GM18505 (cell line): ENCODE data around the gene LYRM4.

Experiments
- ATAC-seq: cut with Tn5 transposase; IDR thresholded peaks from one replicate; pipeline ENCODE4 v1.9.1; 2021; ENCODE audit not compliant: unreplicated experiment
- POLR2A ChIP-seq: IDR thresholded peaks from 4 replicates; pipeline ENCODE4 v1.6.1; 2011; ENCODE audit warnings: borderline replicate concordance; ENCODE audit not compliant: insufficient read depth, insufficient read length; ENCODE audit errors: extremely low read depth

LYRM4 gene

DNA sequence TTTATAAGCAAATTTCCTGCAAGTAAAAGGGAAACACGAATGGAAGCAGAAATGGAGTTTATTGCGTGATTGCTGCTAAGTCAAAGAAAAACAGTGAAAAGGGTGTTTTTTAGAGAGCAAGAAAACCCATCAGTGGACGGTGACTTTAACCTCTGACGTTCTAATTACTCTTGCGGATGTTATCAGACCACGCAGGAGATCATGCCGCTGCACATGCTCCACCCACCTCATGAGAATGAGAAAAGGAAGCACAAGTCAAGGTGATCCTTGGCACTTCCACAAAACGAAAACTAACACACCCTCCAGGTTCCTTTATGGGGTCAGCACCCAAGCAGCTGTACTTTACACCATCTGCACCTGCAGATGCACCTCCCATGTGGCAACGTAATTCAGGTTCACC, 45.0 kb downstream of the LYRM4 start:
- ATAC-seq, result no peak
- TF ChIP-seq POLR2A, result no peak

DNA sequence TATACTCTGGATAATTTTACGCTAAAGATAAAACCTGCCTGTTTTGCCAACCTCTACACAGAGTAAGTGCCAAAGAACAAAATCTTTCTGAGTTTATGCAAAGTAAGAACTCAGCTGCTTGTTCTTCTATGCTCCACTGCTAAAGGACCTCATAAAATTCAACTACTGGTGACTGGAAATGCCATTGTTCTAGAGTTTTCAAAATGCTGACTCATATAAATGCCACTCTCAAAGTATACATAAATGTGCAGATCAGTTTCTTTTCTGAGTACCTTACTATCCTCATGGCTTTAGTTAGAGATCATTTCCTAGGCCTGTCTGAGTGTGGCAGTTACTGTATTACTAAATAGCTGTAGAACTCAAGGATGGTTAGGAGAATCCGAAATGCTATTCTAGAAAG, 45.6 kb downstream of the LYRM4 start:
- TF ChIP-seq POLR2A, result no peak
- ATAC-seq, result no peak

DNA sequence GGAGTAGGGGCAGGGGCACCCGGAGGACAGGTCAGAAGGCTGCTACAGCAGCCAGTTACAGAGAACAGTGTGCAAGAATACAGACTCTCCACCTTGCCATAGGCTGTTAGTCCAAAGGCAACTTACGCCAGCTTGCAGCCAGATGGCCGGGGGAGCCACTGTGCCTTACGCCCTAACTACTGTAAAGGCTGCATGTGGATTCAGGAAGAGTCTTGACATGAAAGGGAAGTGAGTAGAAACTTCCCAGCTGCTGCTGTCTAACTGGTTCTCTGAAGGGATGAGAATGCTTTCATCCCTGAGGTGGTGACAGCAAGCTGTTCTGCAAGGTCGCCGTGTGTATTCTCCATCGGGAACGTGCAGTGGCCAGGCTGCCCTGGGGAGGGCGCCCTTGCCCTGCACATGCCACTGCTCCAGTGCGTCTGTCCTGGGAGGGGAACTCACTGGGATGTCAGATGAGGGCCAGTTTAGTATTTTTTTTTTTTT, 46.1 kb downstream of the LYRM4 start:
- no peak for TF ChIP-seq POLR2A
- no peak for ATAC-seq

DNA sequence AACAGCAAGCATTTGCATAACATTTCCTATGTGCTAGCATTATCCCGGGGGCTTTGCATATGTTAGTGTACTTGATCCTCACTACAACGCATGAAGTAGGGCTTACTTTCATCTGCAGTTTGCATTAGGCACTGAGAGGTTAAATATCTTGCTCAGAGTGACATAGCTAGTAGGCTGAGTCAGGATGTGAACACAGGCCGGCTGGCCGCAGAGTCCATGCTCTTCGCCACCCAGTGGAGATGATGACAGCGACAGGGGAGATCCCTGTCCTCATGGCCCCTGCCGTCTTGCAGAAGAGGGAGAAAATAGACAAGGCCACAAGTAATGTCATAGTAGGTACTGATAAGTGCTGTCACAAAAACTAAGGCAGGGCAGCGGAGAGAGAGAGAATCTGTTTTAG, 46.9 kb downstream of the LYRM4 start:
- no peak for ATAC-seq
- TF ChIP-seq POLR2A, result no peak

DNA sequence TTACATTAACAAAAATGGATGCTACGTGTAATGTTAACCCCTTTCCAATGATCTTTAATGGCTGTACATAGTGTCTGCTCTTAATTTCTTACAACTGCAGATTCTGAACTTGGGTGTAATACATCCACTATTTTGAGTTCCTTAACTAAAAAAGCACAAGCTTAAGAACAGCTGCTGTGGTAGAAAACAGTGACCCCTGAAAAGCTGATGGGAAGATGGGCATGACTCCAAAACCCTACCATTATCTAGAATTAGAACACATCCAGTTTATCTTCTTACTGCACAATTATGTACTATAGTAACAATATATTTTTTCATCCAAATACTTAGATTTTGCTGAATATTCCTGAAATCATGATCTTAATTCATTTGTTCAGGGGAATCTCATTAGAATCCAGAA, 49.3 kb downstream of the LYRM4 start:
- TF ChIP-seq POLR2A, result no peak
- ATAC-seq, result no peak

DNA sequence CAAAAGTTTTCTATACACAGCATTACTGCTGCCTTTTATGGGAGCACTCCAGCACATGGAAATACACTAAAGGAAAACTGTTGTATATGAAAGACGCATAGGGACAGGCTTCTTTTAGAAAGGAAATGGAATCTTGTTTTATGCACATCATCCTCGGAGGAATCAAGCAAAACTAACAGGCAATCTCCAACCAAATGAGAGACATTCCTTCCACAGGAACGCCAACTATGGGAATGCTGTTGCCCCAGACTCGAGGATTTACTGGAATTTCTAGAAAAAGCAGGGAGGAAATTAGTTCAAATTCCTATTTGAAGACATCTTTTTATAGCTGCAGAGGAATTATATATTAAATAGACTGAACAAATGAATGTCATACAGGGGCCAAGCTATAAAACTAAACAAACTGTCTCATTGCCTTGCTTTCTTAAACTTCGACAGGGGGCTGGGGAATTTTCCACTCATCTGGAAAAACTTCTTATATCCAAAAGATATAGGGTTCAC, 52.2 kb downstream of the LYRM4 start:
- ATAC-seq, result no peak

DNA sequence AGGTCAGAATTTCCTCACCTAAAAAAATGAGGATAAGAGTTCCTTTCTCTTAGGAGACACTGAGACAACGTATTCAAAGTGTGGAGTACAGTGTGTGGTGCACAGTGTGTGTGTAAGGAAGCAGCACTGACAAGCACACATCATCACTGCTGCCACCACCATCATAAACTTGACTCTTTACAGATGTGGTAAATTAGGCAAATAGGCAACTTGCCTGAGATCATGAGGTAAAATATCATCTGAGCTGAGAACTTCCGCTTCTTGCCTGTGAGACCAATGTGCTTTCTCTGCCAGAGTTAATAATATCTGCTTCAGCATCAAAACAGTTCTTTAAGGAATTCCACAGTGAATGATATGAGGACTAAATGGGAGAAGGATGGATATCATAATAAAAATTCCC, 52.7 kb downstream of the LYRM4 start:
- ATAC-seq, result no peak
- TF ChIP-seq POLR2A, result no peak

More for the DNA sequence above, 52.2 kb downstream of the LYRM4 start:
- no peak for TF ChIP-seq POLR2A

DNA sequence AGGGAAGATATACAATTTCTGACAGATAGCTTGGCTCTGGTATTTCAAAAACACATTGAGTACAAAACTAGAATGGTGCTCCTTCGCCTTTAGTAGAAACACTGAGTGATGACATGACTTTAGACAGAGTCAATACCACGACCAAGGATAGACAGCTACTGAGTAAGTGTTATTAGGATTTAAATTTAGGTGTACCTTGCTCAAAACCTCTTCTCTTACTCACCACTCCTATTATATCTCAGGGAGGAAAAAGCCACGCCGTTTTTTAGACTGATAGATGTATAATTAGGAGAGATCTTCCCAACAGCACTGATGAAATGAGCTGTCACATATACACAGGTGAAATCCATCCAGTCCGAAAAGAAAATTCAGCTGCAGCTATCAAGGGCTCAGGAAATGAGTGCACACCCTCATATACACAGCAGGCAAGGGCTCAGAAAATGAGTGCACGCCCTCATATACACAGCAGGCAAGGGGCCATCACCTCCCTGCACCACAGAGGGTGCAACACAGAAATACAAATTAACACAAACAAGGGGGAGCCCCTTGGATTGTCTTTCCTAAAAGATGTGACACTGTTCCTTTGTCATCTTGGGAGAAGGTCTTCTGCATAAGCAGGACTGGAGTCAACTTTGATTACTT, 53.7 kb downstream of the LYRM4 start:
- TF ChIP-seq POLR2A, result no peak
- ATAC-seq, result no peak

DNA sequence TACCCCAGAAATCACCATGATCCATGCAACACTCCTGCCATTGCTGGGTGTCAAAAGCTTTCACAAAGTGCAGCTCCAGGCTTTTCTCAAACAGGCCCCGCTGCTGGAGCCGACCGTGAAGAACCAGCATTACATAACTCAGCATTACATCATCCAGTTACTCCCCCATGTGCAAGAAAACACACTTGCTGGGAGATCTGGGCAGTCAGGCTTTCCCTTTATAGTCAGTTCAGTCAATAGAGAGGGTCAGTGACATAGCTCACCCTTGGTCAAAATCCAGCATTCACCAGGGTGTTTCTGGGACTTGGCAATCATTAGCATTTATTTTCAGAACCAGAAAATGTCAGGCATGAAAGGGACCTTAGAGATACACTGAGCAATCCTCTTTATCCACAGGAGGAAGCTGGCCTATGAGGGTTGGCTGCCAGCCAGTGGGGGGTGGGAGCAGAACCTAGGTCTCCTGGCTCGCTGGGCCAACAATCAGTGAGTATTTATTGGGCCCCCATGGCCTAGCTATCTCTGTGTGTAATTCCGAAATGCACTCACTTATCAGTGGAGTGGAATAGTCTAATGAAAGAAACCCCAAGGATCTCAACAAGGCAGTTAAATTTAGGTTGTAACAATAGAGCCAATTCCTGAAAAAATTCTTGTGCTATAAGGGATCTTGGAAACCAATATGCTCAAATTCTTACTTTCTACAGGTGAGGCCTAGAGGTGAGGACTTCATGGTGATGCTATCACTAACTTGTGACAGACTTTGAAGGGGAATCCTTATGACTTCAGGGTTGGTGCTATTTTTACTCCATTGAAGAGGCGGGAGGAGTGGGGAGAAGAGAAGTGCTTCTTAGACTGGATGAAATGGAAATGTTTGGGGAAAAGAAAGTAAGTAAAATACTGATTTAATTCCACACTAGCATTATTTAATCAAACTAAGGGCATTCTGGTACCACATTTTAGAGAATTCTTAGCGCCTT, 54.6 kb downstream of the LYRM4 start:
- no peak for TF ChIP-seq POLR2A

DNA sequence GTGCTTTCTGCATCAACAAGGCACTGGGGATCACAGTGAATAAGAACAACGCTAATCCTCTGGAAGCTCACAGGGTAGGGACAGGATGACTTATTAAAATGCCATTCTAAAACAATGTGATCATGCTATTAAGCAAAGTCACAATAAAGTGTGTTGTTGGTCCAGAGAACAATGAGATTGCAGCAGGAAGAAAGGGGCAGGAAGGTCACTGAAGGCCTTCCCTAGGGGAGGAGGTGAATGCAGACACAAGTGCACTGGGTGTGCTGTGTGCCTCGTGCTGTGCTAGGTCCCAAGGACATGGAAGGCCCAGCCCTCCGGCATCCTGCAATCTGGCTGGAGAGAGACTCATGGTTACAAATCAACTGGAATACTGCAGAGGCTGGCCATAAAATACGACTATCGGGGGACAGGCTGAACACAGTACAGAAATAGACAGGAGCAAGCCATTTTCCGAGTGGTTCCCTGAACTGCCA, 55.7 kb downstream of the LYRM4 start:
- ATAC-seq, result no peak
- no peak for TF ChIP-seq POLR2A

More for the DNA sequence above, 54.6 kb downstream of the LYRM4 start:
- ATAC-seq, result no peak

DNA sequence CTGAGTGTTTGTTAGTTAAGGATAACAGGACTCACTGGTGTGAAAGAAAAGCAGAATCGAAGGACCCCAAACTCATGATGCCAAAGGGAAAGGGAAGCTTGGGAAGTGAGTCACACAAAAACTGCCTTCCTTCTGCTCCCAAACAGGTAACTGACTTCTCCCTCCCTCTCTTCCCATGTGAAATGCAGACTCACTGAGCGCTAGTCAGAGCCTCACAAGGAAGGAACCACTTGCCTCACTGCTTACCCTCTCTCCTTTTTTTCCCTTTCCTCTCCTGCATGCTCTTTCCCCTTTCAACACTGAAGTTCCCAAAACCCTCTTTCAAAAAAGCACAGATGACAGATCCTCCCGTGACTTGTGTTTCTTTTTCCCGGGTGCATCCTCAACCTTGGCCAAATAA, 56.4 kb downstream of the LYRM4 start:
- TF ChIP-seq POLR2A, result no peak
- ATAC-seq, result no peak

DNA sequence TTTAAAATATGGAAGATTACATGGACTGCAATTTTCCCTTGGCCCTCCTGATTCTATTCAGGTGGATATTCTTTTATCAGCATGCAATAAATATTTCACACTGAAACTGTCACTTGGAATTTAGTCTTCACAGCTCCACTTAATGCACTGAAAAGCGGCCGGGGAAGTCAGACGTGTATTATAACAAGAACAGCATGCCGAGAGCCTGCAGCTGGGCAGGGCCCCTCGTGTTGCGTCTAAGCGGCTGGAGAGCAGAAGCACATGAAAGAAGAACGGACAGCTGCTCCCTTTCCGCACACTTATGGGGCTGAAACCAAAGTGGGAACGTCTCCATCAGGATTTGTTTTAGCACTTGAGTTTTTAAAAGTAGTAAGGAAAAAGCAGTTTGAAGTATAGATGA, 57.2 kb downstream of the LYRM4 start:
- TF ChIP-seq POLR2A, result no peak
- no peak for ATAC-seq

DNA sequence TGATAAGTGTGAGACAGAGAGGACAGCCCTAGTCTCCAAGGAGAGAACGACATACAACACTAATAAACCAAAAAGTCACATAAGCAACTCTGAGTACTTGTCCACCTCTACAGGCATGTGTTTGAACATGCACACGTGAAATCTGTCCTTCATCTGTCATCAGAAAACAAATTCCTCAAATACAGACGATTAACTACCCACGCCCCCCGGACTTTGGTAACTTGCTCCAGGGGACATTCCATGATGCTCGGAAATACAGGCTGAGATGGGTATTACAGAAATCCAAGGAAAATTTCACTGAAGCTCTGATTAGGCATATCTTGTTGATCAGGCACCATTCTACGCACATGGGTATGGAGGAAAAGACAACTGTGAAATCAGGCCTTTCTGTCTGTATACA, 57.8 kb downstream of the LYRM4 start:
- ATAC-seq, result no peak

More for the DNA sequence above, 57.8 kb downstream of the LYRM4 start:
- no peak for TF ChIP-seq POLR2A
